ENCODE data around the gene KDM3B.
"Not testable (repeated sequence)": the region's sequence is repeated elsewhere in the genome, so short reads cannot be mapped to it uniquely, and the experiment has no call there.

The KDM3B gene

GRCh38 chr5:138352071-138352721, at the start of gene KDM3B:
TSS of gene KDM3B (plus strand) at chr5:138352685. CDS start at chr5:138352796, 111 bp downstream.
- peak within 1 kb of the TSS; percentile 74 for H3K9ac ChIP-seq (ENCODE audit: low read length)
- peak within 1 kb of the TSS; percentile 91 for H3K4me3 ChIP-seq (ENCODE audit: low read length)
- no peaks in the 10 kb centered on the region for H3K27me3 ChIP-seq (ENCODE audit: control insufficient read depth, insufficient read depth, low read length)
- H3K4me1 ChIP-seq (ENCODE audit: control insufficient read depth, insufficient read depth, low read length) = peaks cover 13% of the 10 kb centered on the region
- peak within 1 kb of the TSS; percentile 91 for H3K27ac ChIP-seq (ENCODE audit: low read depth, low read length)
- peaks cover 6% of the 10 kb centered on the region for H3K36me3 ChIP-seq (ENCODE audit: control insufficient read depth, insufficient read depth, low read length)

DNA sequence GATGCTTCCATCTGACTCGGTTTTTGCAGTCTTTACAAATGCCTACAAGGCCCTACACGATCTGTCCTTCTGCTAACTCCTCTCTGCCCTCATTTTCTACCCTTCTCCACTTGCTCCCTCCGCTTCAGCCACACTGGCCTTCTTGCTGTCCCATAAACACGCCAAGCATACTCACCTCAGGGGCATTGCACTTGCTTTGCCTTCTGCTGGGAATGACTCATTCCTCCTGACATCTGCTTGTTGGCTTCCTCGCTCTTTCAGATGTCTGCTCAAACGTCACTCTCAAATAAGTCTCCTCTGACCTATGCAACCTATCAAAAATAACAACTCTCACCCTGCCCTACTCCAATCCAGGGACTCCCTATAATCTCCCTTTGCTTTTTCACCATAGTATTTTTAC, 49.1 kb upstream of the KDM3B start:
- Histone ChIP-seq H3K9ac (ENCODE audit: low read length) (no peak overlapping the region), H3K36me3 (ENCODE audit: control insufficient read depth, insufficient read depth, low read length) (no peaks in the 10 kb centered on the region), H3K27me3 (ENCODE audit: control insufficient read depth, insufficient read depth, low read length) (no peaks in the 10 kb centered on the region), H3K4me1 (ENCODE audit: control insufficient read depth, insufficient read depth, low read length) (no peaks in the 10 kb centered on the region), H3K4me3 (ENCODE audit: low read length) (no peak overlapping the region), H3K27ac (ENCODE audit: low read depth, low read length) (no peak overlapping the region)

DNA sequence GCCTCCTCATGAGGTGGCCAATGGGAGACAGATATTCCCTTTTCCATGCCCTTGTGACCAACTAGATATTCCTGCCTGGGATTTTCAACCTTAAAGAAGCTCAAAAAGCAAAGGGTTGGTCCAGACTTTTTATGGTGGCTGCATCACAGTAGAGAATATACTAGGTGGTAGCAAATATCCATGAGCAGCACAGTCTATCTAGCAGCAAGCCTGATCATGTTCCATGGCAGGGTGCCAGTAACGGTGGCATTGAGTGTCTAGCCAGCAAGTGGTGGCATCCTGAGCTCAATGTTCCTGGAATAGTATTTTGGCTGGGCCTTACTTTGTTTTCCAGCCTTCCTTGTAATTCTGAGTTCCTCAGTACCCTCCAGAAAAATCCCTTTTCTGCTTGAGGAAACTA, 46.7 kb upstream of the KDM3B start:
- H3K4me1 ChIP-seq (ENCODE audit: control insufficient read depth, insufficient read depth, low read length) = no peaks in the 10 kb centered on the region
- H3K4me3 ChIP-seq (ENCODE audit: low read length) = no peak overlapping the region
- H3K9ac ChIP-seq (ENCODE audit: low read length) = no peak overlapping the region
- H3K27me3 ChIP-seq (ENCODE audit: control insufficient read depth, insufficient read depth, low read length) = no peaks in the 10 kb centered on the region
- H3K27ac ChIP-seq (ENCODE audit: low read depth, low read length) = no peak overlapping the region
- no peaks in the 10 kb centered on the region for H3K36me3 ChIP-seq (ENCODE audit: control insufficient read depth, insufficient read depth, low read length)

GRCh38 chr5:138315751-138316278, 36.7 kb upstream of the KDM3B start:
- Histone ChIP-seq H3K27ac (ENCODE audit: low read depth, low read length) (no peak overlapping the region), H3K36me3 (ENCODE audit: control insufficient read depth, insufficient read depth, low read length) (no peaks in the 10 kb centered on the region), H3K4me1 (ENCODE audit: control insufficient read depth, insufficient read depth, low read length) (no peaks in the 10 kb centered on the region), H3K4me3 (ENCODE audit: low read length) (no peak overlapping the region), H3K27me3 (ENCODE audit: control insufficient read depth, insufficient read depth, low read length) (no peaks in the 10 kb centered on the region), H3K9ac (ENCODE audit: low read length) (no peak overlapping the region)

DNA sequence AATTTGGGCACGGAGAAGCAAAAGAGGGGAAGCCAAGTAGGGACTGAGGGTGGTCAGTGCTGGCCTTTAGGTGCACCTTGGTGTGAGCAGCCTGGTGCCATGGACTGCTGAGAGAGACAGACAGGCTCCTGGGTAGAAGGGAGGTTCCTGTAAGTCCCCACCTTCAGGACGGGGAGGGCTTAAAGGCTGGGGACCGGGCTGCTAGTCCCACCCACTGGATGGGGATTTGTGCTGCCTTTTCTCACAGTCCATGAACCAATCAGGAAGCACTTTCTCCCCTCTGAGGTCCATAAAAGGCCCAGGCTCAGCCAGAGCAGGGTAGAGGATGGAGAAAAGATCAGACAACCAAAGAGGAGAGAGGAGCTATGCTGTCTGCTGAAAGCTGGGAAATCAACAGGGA, 36.1 kb upstream of the KDM3B start:
- Histone ChIP-seq H3K36me3 (ENCODE audit: control insufficient read depth, insufficient read depth, low read length) (no peaks in the 10 kb centered on the region), H3K9ac (ENCODE audit: low read length) (no peak overlapping the region), H3K4me1 (ENCODE audit: control insufficient read depth, insufficient read depth, low read length) (no peaks in the 10 kb centered on the region), H3K27me3 (ENCODE audit: control insufficient read depth, insufficient read depth, low read length) (no peaks in the 10 kb centered on the region), H3K27ac (ENCODE audit: low read depth, low read length) (no peak overlapping the region), H3K4me3 (ENCODE audit: low read length) (no peak overlapping the region)

- H3K4me1 ChIP-seq (ENCODE audit: control insufficient read depth, insufficient read depth, low read length); H3K27ac ChIP-seq (ENCODE audit: low read depth, low read length); H3K36me3 ChIP-seq (ENCODE audit: control insufficient read depth, insufficient read depth, low read length); H3K9ac ChIP-seq (ENCODE audit: low read length); H3K27me3 ChIP-seq (ENCODE audit: control insufficient read depth, insufficient read depth, low read length); H3K4me3 ChIP-seq (ENCODE audit: low read length): not testable (repeated sequence)
Measured at GRCh38 chr5:138318211-138318610, 34.3 kb upstream of the KDM3B start.

DNA sequence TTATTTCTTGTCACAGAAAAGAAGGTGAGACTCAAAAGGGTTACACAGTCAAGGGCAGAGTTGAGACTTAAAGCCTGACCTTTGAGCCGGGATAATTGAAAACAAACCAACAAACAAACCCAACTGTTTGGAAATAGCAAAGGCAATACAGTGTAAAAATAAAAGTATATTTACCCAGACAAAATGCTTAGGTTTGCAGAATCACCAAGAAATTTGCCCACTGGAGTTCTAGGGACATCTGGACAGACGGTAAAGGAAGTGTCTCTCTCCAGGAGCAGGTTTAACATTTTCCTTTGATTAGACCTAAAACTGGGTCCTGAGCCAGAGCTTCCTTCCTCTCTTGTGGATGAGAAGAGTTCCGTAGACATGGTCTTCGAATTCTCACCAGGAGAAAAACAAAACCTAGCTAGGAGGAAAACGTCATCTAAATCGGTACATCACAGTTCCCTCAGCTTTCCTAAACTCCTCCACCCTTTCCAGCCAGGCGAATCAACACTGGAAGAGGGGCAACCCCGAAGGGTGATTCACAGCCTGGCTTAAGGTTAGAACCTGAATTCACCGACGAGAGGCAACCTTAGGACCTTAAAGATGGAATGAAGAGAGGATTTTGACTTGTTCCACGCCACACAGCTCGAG, 21.6 kb upstream of the KDM3B start:
- Histone ChIP-seq H3K27ac (ENCODE audit: low read depth, low read length) (no peak overlapping the region), H3K9ac (ENCODE audit: low read length) (no peak overlapping the region)

DNA sequence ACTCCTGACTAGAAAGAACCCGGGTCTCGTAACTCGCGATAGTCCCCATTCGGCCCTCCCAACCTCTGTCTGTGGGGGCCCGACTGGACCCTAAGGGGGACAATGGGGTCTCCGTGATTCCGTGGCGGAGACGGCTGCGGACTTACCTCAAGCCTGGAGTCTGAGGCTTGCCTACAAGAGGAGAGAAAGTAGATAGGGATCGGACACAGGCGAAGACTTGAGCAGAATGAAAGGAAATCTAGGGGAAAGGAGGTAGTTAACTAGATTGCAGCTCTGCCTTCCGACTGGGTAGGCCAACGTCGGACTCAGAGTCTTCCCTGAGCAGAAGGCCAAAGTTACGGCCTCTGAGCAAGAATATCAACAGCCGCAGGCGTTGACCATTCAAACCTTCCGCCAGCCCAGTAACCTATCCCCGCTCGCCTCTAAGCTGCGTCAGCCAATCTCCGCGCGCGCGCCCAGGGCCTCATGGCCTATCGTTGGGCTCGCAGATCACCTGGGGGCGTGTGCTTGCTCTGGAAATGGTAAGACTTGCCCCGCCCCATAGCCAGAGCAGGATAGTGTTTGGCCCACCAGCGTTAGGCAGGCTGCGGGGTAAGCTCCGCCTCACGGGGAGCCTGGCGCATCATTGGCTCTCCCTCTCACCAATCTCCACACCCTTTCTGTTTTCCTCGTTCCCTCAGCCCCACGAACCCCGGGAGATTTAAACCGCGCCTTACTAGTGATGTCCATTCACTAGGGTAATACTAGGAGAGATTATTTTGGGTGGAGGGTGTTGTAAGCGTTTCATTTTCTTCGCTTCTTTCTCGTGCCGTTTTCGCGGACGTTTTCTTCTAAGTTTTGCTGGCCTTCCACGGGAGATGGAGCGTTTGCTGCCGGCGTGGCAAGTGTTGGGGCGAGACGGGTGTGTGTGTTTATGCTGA, 20.8 kb upstream of the KDM3B start, which contains the start of gene CDC25C:
Gene CDC25C (minus strand): TSS at position 356 of the 920 bp plus-strand sequence. CDS start 624 bp downstream, outside the sequence.
- H3K4me3 ChIP-seq (ENCODE audit: low read length) = peak within 1 kb of the TSS; percentile 75
- H3K4me1 ChIP-seq (ENCODE audit: control insufficient read depth, insufficient read depth, low read length) = peaks cover 6% of the 10 kb centered on the region
- H3K27ac ChIP-seq (ENCODE audit: low read depth, low read length) = peak within 1 kb of the TSS; percentile 14
- H3K27me3 ChIP-seq (ENCODE audit: control insufficient read depth, insufficient read depth, low read length) = no peaks in the 10 kb centered on the region
- H3K9ac ChIP-seq (ENCODE audit: low read length) = no peak within 1 kb of the TSS
- no peaks in the 10 kb centered on the region for H3K36me3 ChIP-seq (ENCODE audit: control insufficient read depth, insufficient read depth, low read length)

More for the DNA sequence above, 21.6 kb upstream of the KDM3B start:
- no peaks in the 10 kb centered on the region for H3K27me3 ChIP-seq (ENCODE audit: control insufficient read depth, insufficient read depth, low read length)
- H3K36me3 ChIP-seq (ENCODE audit: control insufficient read depth, insufficient read depth, low read length) = no peaks in the 10 kb centered on the region
- peak overlapping the region; percentile 75 for H3K4me3 ChIP-seq (ENCODE audit: low read length)
- peaks cover 6% of the 10 kb centered on the region for H3K4me1 ChIP-seq (ENCODE audit: control insufficient read depth, insufficient read depth, low read length)

DNA sequence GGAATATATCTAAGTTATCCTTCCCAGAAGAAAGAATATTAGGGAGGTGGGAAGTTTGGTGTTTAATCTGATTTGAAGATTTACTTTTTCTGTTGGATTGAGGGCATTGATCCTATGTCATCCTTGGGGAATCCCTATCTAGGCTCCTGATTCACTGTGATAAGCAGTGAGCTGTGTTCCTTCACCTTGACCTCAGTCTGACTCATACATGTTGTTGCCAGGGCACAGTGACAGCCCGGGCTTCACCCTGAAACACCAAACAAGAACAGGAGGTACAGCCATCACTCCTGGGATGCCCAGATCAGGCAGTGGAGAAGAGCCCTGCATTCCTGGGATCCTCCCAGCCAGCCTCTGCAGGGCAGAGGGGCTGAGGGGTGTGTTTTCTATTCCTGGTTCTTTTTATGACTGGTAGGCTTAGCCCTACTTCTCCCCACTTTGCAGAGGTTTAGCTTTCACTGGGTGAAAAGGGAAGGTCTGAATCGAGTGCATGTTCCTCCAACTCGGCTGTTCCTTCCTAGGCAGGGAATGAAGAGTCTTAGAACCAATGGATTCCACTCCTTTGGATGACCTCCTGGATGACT, 17.5 kb upstream of the KDM3B start:
- Histone ChIP-seq H3K27ac (ENCODE audit: low read depth, low read length) (no peak overlapping the region), H3K9ac (ENCODE audit: low read length) (no peak overlapping the region), H3K27me3 (ENCODE audit: control insufficient read depth, insufficient read depth, low read length) (no peaks in the 10 kb centered on the region)

DNA sequence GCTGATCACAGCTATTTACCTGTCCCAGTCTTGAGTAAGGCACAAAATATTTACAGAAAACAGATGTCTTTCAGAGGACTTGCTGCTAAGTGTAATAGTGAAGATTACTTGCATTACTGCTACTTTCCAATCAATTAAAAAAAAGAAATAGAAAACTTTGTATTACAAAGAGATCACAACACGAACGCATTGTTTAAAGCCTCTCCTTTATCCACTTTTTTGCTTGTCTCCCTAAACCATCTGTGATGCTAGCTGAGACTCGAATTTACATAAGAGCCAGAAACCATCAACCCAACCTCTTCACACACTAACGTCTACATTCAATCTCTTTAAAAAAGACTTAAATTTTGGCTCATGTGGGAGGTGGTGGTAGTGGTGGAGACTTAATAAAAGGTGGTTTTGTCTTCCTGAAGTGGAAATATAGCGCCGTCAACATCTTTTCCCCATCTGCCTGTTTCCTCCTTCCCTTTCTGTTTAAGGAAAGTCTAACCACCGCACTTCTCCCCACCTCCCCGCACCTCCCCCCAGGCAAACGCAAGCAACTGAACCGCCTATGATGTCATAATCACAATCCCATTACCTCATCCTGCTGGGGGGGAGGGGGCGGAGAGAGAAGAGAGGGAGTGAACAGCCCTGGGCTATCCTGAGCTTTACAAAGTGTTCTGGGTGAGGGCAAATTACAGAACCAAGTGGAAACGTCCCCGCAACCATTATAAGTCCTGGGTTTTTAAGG, 15.4 kb upstream of the KDM3B start:
- H3K4me1 ChIP-seq (ENCODE audit: control insufficient read depth, insufficient read depth, low read length) = peaks cover 14% of the 10 kb centered on the region
- peak overlapping the region; percentile 85 for H3K4me3 ChIP-seq (ENCODE audit: low read length)
- no peaks in the 10 kb centered on the region for H3K27me3 ChIP-seq (ENCODE audit: control insufficient read depth, insufficient read depth, low read length)
- H3K9ac ChIP-seq (ENCODE audit: low read length) = peak overlapping the region; percentile 95
- H3K36me3 ChIP-seq (ENCODE audit: control insufficient read depth, insufficient read depth, low read length) = peaks cover 6% of the 10 kb centered on the region
- peak overlapping the region; percentile 99 for H3K27ac ChIP-seq (ENCODE audit: low read depth, low read length)

More for the DNA sequence above, 17.5 kb upstream of the KDM3B start:
- no peaks in the 10 kb centered on the region for H3K36me3 ChIP-seq (ENCODE audit: control insufficient read depth, insufficient read depth, low read length)
- no peak overlapping the region for H3K4me3 ChIP-seq (ENCODE audit: low read length)
- peaks cover 15% of the 10 kb centered on the region for H3K4me1 ChIP-seq (ENCODE audit: control insufficient read depth, insufficient read depth, low read length)

DNA sequence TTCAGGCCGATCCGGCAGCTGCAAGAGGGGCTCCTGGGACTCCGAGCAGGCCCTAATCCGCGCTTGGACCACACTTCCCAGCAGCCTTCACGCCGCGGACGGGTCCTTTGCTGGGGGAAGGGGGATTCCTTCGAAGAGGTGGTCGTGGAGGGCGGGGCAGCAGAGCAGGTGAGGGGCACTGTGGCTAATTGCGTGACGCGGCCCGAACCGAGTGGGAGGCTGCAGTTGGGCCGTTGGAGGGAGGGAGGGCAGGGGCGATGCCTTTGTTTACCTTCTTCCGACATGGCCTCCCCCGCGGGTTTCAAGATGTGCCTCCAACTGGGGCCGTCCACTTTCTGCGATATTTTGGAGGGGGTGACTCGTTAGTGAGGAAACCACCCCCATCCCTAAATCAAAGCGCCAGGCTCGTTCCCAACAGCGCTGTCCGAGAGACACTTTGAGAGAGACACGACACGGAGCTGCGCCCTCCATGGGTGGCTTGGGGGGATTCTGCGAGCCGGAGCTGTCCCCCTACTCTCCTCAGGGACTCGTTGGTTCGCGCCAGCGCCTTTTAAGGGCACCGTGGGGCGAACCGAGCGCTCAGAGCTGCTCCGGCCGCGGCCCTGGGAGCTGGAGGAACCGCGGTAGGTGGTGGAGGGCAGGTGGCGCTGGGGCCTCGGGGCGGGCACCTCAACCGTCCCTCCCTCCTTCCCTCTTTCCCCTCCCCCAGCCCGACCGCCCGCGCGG, 14.6 kb upstream of the KDM3B start, which contains the start of gene FAM53C:
Gene FAM53C (plus strand): TSS at position 582 of the 726 bp plus-strand sequence. CDS start 3,070 bp downstream, outside the sequence.
- peak within 1 kb of the TSS; percentile 95 for H3K9ac ChIP-seq (ENCODE audit: low read length)
- peak within 1 kb of the TSS; percentile 85 for H3K4me3 ChIP-seq (ENCODE audit: low read length)
- peak within 1 kb of the TSS; percentile 99 for H3K27ac ChIP-seq (ENCODE audit: low read depth, low read length)
- no peaks in the 10 kb centered on the region for H3K27me3 ChIP-seq (ENCODE audit: control insufficient read depth, insufficient read depth, low read length)
- peaks cover 12% of the 10 kb centered on the region for H3K4me1 ChIP-seq (ENCODE audit: control insufficient read depth, insufficient read depth, low read length)
- peaks cover 6% of the 10 kb centered on the region for H3K36me3 ChIP-seq (ENCODE audit: control insufficient read depth, insufficient read depth, low read length)

Measured in rectal smooth muscle tissue (tissue), 1 donor.